Smooth muscle cell (in vitro differentiated cells): ENCODE measurements around the gene SNIP1. TPM values are rescaled to one million over a fixed set of nuclear protein-coding genes. Genes with fewer than 3 reads are reported as not detected.

Experiments used
- DNase-seq: peaks from one replicate; lab custom pipeline; 2025; ENCODE audit not compliant: unreplicated experiment; lab: John Stamatoyannopoulos, UW
- H2AFZ ChIP-seq: fragments of 200-600 bp; sonication (generic); 2 replicates; pipeline ENCODE4 v1.6.0; 2016; ENCODE audit warnings: antibody characterized with exemption, low read depth, mild to moderate bottlenecking
- H3F3A ChIP-seq: fragments of 200-600 bp; sonication (generic); 2 replicates; pipeline ENCODE4 v1.6.0; 2017; ENCODE audit warnings: antibody characterized with exemption, low read depth
- H3K27ac ChIP-seq: fragments of 200-600 bp; sonication (generic); 2 replicates; pipeline ENCODE4 v1.5.1; 2016; ENCODE audit warnings: low read depth, mild to moderate bottlenecking
- H3K27me3 ChIP-seq: fragments of 200-600 bp; sonication (generic); 2 replicates; pipeline ENCODE4 v1.6.1; 2016; ENCODE audit warnings: low read depth, mild to moderate bottlenecking
- H3K36me3 ChIP-seq: fragments of 200-600 bp; sonication (generic); 2 replicates; pipeline ENCODE4 v1.5.1; 2016; ENCODE audit warnings: low read depth
- H3K4me1 ChIP-seq: fragments of 200-600 bp; sonication (generic); 2 replicates; pipeline ENCODE4 v1.5.1; 2016; ENCODE audit warnings: low read depth
- H3K4me2 ChIP-seq: fragments of 200-600 bp; sonication (generic); 2 replicates; pipeline ENCODE4 v1.6.0; 2016; ENCODE audit warnings: mild to moderate bottlenecking
- H3K4me3 ChIP-seq: fragments of 200-600 bp; sonication (generic); 2 replicates; pipeline ENCODE4 v1.5.1; 2016; ENCODE audit warnings: mild to moderate bottlenecking
- H3K79me2 ChIP-seq: fragments of 200-600 bp; sonication (generic); 2 replicates; pipeline ENCODE4 v1.6.0; 2016; ENCODE audit warnings: low read depth, mild to moderate bottlenecking
- H3K9ac ChIP-seq: fragments of 200-600 bp; sonication (generic); 2 replicates; pipeline ENCODE4 v1.6.0; 2016; ENCODE audit warnings: low read depth
- H3K9me3 ChIP-seq: fragments of 200-600 bp; sonication (generic); replicated peaks from 2 replicates; pipeline ENCODE4 v1.5.1; 2016; ENCODE audit warnings: low read depth
- H4K20me1 ChIP-seq: fragments of 200-600 bp; sonication (generic); 2 replicates; pipeline ENCODE4 v1.6.0; 2016; ENCODE audit warnings: low read depth
- WGBS: methylation state at CpG from one replicate; pipeline ENCODE4 v1.1.7; 2016; ENCODE audit warnings: low lambda C conversion rate; 5-methylcytosine and 5-hydroxymethylcytosine counted together
- polyA plus RNA-seq: library from polyadenylated mRNA; unstranded; fragments of >200 nt; fragmentation: Nextera tagmentation; extraction: Ambion mirVana; gene quantifications from 2 replicates; pipeline ENCODE4 v1.2.1, GENCODE V29; 2016
- total RNA-seq: library from RNA; depleted of rRNA; stranded (reverse); fragments of >200 nt; gene quantifications from 2 replicates; pipeline ENCODE4 v1.2.3, GENCODE V29; 2014
- TF ChIP-seq, protein P1 (sequence below): fragments of 200-600 bp; sonication (generic); IDR thresholded peaks from 2 replicates; pipeline ENCODE4 v1.5.1; 2017; ENCODE audit warnings: borderline replicate concordance, mild to moderate bottlenecking, antibody characterized with exemption; ENCODE audit not compliant: insufficient read depth, poor library complexity, severe bottlenecking

The SNIP1 gene
- total and polyA plus RNA-seq, 2 experiments from 2014 or later = 7.4 to 37.1 TPM

DNA sequence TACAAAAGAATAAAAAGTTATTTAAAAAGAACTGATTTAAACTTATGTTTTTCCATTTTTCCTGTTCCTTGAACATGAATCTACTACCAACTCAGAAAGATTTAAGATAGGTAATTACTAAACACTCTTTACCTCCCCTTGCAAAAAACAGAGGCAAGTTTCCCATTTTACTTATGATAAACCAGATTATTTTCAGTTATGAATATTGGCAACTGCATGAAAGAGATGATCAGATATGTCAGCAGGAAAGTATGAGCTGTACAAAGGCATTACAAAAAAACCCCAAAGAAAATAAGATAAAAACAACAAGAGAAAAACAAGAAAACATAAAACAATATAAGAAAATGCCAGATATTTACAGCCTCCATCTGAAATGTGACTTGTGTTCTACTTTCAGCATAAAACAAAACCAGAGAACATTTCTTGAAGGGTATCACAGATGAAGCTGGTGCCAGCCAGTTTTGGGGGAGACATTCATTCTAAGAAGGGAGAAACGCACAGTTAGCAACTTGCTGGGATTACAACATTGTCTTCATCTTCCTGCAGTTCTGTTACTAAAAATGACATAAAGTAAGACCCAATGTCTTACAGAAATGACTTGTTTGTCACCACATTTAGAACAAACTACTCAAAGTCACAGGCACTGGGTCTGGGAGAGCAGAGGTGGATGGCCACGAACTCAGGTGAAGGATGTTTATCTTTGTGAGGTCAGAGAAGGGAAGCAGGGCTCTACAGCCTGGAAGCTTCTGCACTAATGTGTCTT, 60.6 kb downstream of the SNIP1 start:
- WGBS = 100% methylated on average over 2 of the region's 2 CpGs
- Histone ChIP-seq H3K4me1 (no peaks in the 10 kb centered on the region), H3K9ac (no peak overlapping the region), H4K20me1 (peaks cover 7% of the 10 kb centered on the region), H2AFZ (no peak overlapping the region), H3K36me3 (no peaks in the 10 kb centered on the region), H3K27me3 (no peaks in the 10 kb centered on the region), H3K79me2 (peaks cover 3% of the 10 kb centered on the region), H3F3A (peaks cover 3% of the 10 kb centered on the region), H3K27ac (no peak overlapping the region), H3K9me3 (no peaks in the 10 kb centered on the region), H3K4me3 (no peak overlapping the region), H3K4me2 (no peak overlapping the region)
- TF ChIP-seq, protein P1, sequence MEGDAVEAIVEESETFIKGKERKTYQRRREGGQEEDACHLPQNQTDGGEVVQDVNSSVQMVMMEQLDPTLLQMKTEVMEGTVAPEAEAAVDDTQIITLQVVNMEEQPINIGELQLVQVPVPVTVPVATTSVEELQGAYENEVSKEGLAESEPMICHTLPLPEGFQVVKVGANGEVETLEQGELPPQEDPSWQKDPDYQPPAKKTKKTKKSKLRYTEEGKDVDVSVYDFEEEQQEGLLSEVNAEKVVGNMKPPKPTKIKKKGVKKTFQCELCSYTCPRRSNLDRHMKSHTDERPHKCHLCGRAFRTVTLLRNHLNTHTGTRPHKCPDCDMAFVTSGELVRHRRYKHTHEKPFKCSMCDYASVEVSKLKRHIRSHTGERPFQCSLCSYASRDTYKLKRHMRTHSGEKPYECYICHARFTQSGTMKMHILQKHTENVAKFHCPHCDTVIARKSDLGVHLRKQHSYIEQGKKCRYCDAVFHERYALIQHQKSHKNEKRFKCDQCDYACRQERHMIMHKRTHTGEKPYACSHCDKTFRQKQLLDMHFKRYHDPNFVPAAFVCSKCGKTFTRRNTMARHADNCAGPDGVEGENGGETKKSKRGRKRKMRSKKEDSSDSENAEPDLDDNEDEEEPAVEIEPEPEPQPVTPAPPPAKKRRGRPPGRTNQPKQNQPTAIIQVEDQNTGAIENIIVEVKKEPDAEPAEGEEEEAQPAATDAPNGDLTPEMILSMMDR = no peak
- no peak for DNase-seq

DNA sequence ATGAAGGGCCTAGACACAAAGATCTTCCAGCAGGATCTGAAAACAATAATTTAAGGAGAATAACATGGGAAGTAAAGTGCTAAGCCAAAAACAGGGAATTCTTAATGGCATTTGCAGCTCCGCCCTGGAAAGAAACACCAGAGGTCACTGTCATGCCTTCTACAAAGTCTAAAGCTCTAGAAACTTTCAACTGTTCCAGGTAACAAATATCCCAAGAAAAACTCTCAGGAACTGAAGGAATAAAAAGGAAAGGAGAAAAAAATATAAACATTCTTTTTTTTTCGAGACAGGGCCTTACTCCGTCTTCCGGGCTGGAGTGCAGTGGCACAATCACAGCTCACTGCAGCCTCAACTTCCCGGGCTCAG, 66.5 kb downstream of the SNIP1 start:
- peaks cover 13% of the 10 kb centered on the region for H4K20me1 ChIP-seq

DNA sequence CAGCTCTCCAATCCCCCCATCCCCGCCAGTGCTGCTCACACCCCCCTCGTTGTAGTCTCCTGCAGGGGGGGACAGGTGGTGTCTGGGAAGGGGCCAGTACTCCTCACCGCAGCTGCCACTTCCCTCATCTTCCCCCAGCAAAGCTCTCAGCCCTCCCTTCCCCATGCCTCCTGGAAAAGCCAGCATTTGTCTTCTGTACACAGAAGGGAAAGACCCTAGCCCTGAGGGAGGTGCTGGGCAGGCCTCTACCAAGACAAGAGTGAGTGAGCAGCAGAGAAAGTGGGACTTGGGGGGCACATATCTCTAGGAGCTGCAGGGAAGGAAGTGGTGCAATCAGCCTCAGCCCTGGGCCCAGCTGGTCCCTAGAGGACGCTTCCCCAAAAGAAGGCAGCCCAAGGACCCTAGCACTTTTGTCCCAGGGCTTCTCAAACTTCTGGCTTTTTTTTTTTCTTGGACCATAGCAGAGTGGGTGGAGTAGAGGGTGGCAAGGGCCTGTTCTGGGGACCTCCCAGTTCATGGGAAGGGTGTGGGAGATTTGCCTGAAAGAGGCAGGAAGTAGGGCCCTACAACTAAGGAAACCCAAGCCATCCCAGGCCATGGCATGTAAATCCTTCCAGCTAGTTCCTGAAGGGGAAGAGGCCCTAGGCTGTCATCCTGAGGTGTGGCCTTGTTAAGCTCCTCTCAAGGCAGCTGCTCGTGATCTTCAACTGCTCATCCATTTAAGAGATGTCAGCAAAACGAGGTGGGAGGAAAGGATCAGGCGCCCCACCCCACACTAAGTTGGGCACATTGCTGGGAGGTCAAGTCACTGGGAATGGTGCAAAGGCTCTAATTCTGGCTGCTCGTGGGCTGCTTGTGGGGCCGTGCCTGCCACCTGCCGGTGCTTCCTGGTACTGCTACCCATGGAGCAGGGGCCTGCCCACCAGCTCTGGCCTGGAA, 67.1 kb downstream of the SNIP1 start:
- peaks cover 15% of the 10 kb centered on the region for H3F3A ChIP-seq
- DNase-seq = peak; percentile 57
- peak overlapping the region; percentile 11 for H3K27ac ChIP-seq
- no peak overlapping the region for H2AFZ ChIP-seq
- no peaks in the 10 kb centered on the region for H3K27me3 ChIP-seq
- H3K9ac ChIP-seq = no peak overlapping the region
- peaks cover 18% of the 10 kb centered on the region for H4K20me1 ChIP-seq
- WGBS = 37% methylated on average over 10 of the region's 10 CpGs
- no peak overlapping the region for H3K4me2 ChIP-seq
- H3K4me3 ChIP-seq = no peak overlapping the region
- H3K9me3 ChIP-seq = no peaks in the 10 kb centered on the region
- TF ChIP-seq, protein P1 = peak; percentile 98
- no peaks in the 10 kb centered on the region for H3K79me2 ChIP-seq
- no peaks in the 10 kb centered on the region for H3K36me3 ChIP-seq
- no peaks in the 10 kb centered on the region for H3K4me1 ChIP-seq

More for the DNA sequence above, 66.5 kb downstream of the SNIP1 start:
- Histone ChIP-seq H3K36me3 (no peaks in the 10 kb centered on the region), H2AFZ (no peak overlapping the region), H3K4me3 (no peak overlapping the region), H3K4me2 (no peak overlapping the region), H3K4me1 (no peaks in the 10 kb centered on the region), H3K79me2 (no peaks in the 10 kb centered on the region), H3K9ac (no peak overlapping the region), H3K27me3 (no peaks in the 10 kb centered on the region), H3K27ac (no peak overlapping the region), H3F3A (peaks cover 15% of the 10 kb centered on the region), H3K9me3 (no peaks in the 10 kb centered on the region)
- TF ChIP-seq, protein P1 = no peak
- 84% methylated on average over 5 of the region's 5 CpGs for WGBS
- no peak for DNase-seq
